GM18907 (cell line): ENCODE results near the gene S1PR5.
A peak's percentile ranks its signal among the peaks of the same experiment; 100 is the strongest.
"Not testable (repeated sequence)": the region's sequence is repeated elsewhere in the genome, so short reads cannot be mapped to it uniquely, and the experiment has no call there.

Source experiments
- ATAC-seq: cut with Tn5 transposase; IDR thresholded peaks from one replicate; pipeline ENCODE4 v1.9.1; 2021; ENCODE audit warnings: mild to moderate bottlenecking, moderate library complexity; ENCODE audit not compliant: unreplicated experiment

The S1PR5 gene

GRCh38 chr19:10517361-10517759, at the start of gene S1PR5:
TSS of gene S1PR5 (minus strand) at chr19:10517447. CDS start at chr19:10515011, 2,436 bp downstream.
- no peak for ATAC-seq

- ATAC-seq: peak; percentile 22
Observed at GRCh38 chr19:10566658-10567410, 49.6 kb upstream of the S1PR5 start.

- ATAC-seq: no peak
Observed at GRCh38 chr19:10566408-10566657, 49.1 kb upstream of the S1PR5 start.

- peak; percentile 42 for ATAC-seq
Observed at GRCh38 chr19:10565567-10566407, 48.5 kb upstream of the S1PR5 start, which contains the start of gene KRI1. TSS of gene KRI1 (minus strand) at chr19:10566010. CDS start at chr19:10565999, 11 bp downstream.

GRCh38 chr19:10565028-10565566, 47.9 kb upstream of the S1PR5 start:
- no peak for ATAC-seq

GRCh38 chr19:10562609-10563008, 45.4 kb upstream of the S1PR5 start:
- no peak for ATAC-seq

- ATAC-seq: no peak
Observed at GRCh38 chr19:10560154-10560553, 42.9 kb upstream of the S1PR5 start.

GRCh38 chr19:10557603-10558197, 40.5 kb upstream of the S1PR5 start:
- ATAC-seq: no peak

- ATAC-seq: no peak
Observed at GRCh38 chr19:10555610-10555973, 38.3 kb upstream of the S1PR5 start.

GRCh38 chr19:10554760-10555609, 37.7 kb upstream of the S1PR5 start:
- no peak for ATAC-seq

GRCh38 chr19:10553943-10554381, 36.7 kb upstream of the S1PR5 start:
- peak; percentile 62 for ATAC-seq

- ATAC-seq: no peak
Observed at GRCh38 chr19:10553087-10553667, 35.9 kb upstream of the S1PR5 start.

GRCh38 chr19:10552510-10553053, 35.3 kb upstream of the S1PR5 start:
- ATAC-seq: no peak

- ATAC-seq: no peak
Observed at GRCh38 chr19:10551698-10552301, 34.6 kb upstream of the S1PR5 start.

GRCh38 chr19:10551006-10551405, 33.8 kb upstream of the S1PR5 start:
- not testable (repeated sequence) for ATAC-seq

GRCh38 chr19:10550336-10550735, 33.1 kb upstream of the S1PR5 start:
- no peak for ATAC-seq

GRCh38 chr19:10549733-10550132, 32.5 kb upstream of the S1PR5 start:
- no peak for ATAC-seq

GRCh38 chr19:10548746-10549276, 31.6 kb upstream of the S1PR5 start:
- no peak for ATAC-seq

GRCh38 chr19:10546817-10547216, 29.6 kb upstream of the S1PR5 start:
- no peak for ATAC-seq
